H9 (cell line): ENCODE data around the gene TBC1D19. TPM values are rescaled to one million over a fixed set of nuclear protein-coding genes. Genes with fewer than 3 reads are reported as not detected.

Source experiments
- DNase-seq: peaks from one replicate; pipeline ENCODE4 v3.0.0-alpha.2; 2017
- H2AFZ ChIP-seq: one replicate; pipeline ENCODE4 v1.6.1; 2013; ENCODE audit warnings: mild to moderate bottlenecking, low read length, control low read depth, moderate library complexity
- H2AK5ac ChIP-seq: 2 replicates; pipeline ENCODE4 v1.6.1; 2013; ENCODE audit warnings: low read length, control low read depth, mixed read lengths; ENCODE audit not compliant: insufficient read length
- H2BK120ac ChIP-seq: one replicate; pipeline ENCODE4 v1.6.1; 2013; ENCODE audit warnings: low read depth, mild to moderate bottlenecking, low read length, control low read depth, inconsistent platforms; ENCODE audit not compliant: poor library complexity, severe bottlenecking
- H2BK12ac ChIP-seq: 2 replicates; pipeline ENCODE4 v1.6.1; 2013; ENCODE audit warnings: low read length, control low read depth, mixed read lengths, low read depth; ENCODE audit not compliant: insufficient read length
- H2BK15ac ChIP-seq: 2 replicates; pipeline ENCODE4 v1.6.1; 2013; ENCODE audit warnings: low read depth, low read length, control low read depth
- H2BK20ac ChIP-seq: one replicate; pipeline ENCODE4 v1.6.1; 2013; ENCODE audit warnings: low read depth, mild to moderate bottlenecking, low read length, control low read depth, inconsistent platforms; ENCODE audit not compliant: poor library complexity, severe bottlenecking
- H2BK5ac ChIP-seq: 2 replicates; pipeline ENCODE4 v1.6.1; 2013; ENCODE audit warnings: low read length, control low read depth, mixed read lengths; ENCODE audit not compliant: insufficient read length
- H3K14ac ChIP-seq: 2 replicates; pipeline ENCODE4 v1.6.1; 2013; ENCODE audit warnings: low read length, control low read depth; ENCODE audit not compliant: insufficient read depth
- H3K18ac ChIP-seq: 2 replicates; pipeline ENCODE4 v1.6.1; 2013; ENCODE audit warnings: low read depth, mild to moderate bottlenecking, mixed read lengths, low read length, control low read depth; ENCODE audit not compliant: insufficient read length
- H3K23ac ChIP-seq: 2 replicates; pipeline ENCODE4 v1.6.1; 2013; ENCODE audit warnings: low read length, control low read depth, mixed read lengths, low read depth; ENCODE audit not compliant: insufficient read length
- H3K23me2 ChIP-seq: 2 replicates; pipeline ENCODE4 v1.6.1; 2013; ENCODE audit warnings: low read depth, mild to moderate bottlenecking, mixed read lengths, low read length, control low read depth; ENCODE audit not compliant: insufficient read length, poor library complexity, severe bottlenecking
- H3K27ac ChIP-seq: 2 replicates; pipeline ENCODE4 v1.5.1; 2013; ENCODE audit warnings: low read length, control low read depth, mixed read lengths, low read depth; ENCODE audit not compliant: insufficient read length
- H3K27me3 ChIP-seq: 2 replicates; pipeline ENCODE4 v1.6.1; 2013; ENCODE audit warnings: low read length, control low read depth, inconsistent platforms; ENCODE audit not compliant: insufficient read depth
- H3K4ac ChIP-seq: 2 replicates; pipeline ENCODE4 v1.6.1; 2013; ENCODE audit warnings: low read depth, mild to moderate bottlenecking, control low read depth, inconsistent platforms, low read length, moderate library complexity
- H3K4me1 ChIP-seq: 2 replicates; pipeline ENCODE4 v1.6.1; 2013; ENCODE audit warnings: low read length, control low read depth, inconsistent platforms; ENCODE audit not compliant: insufficient read depth
- H3K4me2 ChIP-seq: 2 replicates; pipeline ENCODE4 v1.6.1; 2013; ENCODE audit warnings: low read length, control low read depth, mixed read lengths; ENCODE audit not compliant: insufficient read length, insufficient read depth
- H3K56ac ChIP-seq: 2 replicates; pipeline ENCODE4 v1.6.1; 2013; ENCODE audit warnings: low read depth, mild to moderate bottlenecking, mixed read lengths, low read length, control low read depth; ENCODE audit not compliant: insufficient read length
- H3K79me1 ChIP-seq: 2 replicates; pipeline ENCODE4 v1.6.1; 2013; ENCODE audit warnings: low read depth, mild to moderate bottlenecking, moderate library complexity, low read length, control low read depth, inconsistent platforms; ENCODE audit not compliant: insufficient read depth, poor library complexity, severe bottlenecking
- H3K79me2 ChIP-seq: 2 replicates; pipeline ENCODE4 v1.6.1; 2013; ENCODE audit warnings: low read length, control low read depth, inconsistent platforms; ENCODE audit not compliant: insufficient read depth
- H3K9ac ChIP-seq: 2 replicates; pipeline ENCODE4 v1.6.1; 2013; ENCODE audit warnings: low read length, control low read depth, mixed read lengths; ENCODE audit not compliant: insufficient read length; ENCODE audit errors: extremely low read depth
- H3K9me3 ChIP-seq: one replicate; pipeline ENCODE4 v1.6.1; 2013; ENCODE audit warnings: low read depth, low read length, inconsistent platforms; ENCODE audit not compliant: control insufficient read depth
- H3T11ph ChIP-seq: one replicate; pipeline ENCODE4 v1.6.1; 2013; ENCODE audit warnings: mild to moderate bottlenecking, low read length, control low read depth, inconsistent platforms
- H4K20me1 ChIP-seq: one replicate; pipeline ENCODE4 v1.6.1; 2013; ENCODE audit not compliant: control insufficient read depth, insufficient read length, insufficient read depth
- H4K5ac ChIP-seq: 2 replicates; pipeline ENCODE4 v1.6.1; 2013; ENCODE audit warnings: low read depth, mild to moderate bottlenecking, mixed read lengths, low read length, control low read depth; ENCODE audit not compliant: insufficient read length
- H4K8ac ChIP-seq: replicated peaks from 2 replicates; pipeline ENCODE4 v1.6.1; 2013; ENCODE audit warnings: low read length, control low read depth, mixed read lengths, low read depth; ENCODE audit not compliant: insufficient read length
- H4K91ac ChIP-seq: 2 replicates; pipeline ENCODE4 v1.6.1; 2013; ENCODE audit warnings: low read depth, mild to moderate bottlenecking, moderate library complexity, mixed read lengths, low read length, control low read depth; ENCODE audit not compliant: insufficient read length
- H3K27ac Mint-ChIP-seq, 3 experiments: 2 replicates in 2 of 3; 3 replicates in 1 of 3; pipeline ENCODE4 v1.8.0; 2020 to 2021; ENCODE audit warnings: mixed read lengths in 3 of 3, mild to moderate bottlenecking in 1 of 3, moderate library complexity in 1 of 3
- H3K27me3 Mint-ChIP-seq: 2 replicates; pipeline ENCODE4 v1.8.0; 2021; ENCODE audit warnings: low read depth, mild to moderate bottlenecking, moderate library complexity, mixed read lengths
- H3K36me3 Mint-ChIP-seq, 3 experiments: 2 replicates in 2 of 3; 3 replicates in 1 of 3; pipeline ENCODE4 v1.8.0; 2020 to 2021; ENCODE audit warnings: low read depth in 3 of 3, mixed read lengths in 3 of 3; ENCODE audit not compliant: insufficient read depth in 1 of 3
- H3K4me1 Mint-ChIP-seq, 2 experiments: 2 replicates each; pipeline ENCODE4 v1.8.0; 2020; ENCODE audit warnings: mixed read lengths in 2 of 2
- H3K4me3 Mint-ChIP-seq, 2 experiments: 2 replicates in 1 of 2; 3 replicates in 1 of 2; pipeline ENCODE4 v1.8.0; 2020 to 2021; ENCODE audit warnings: mild to moderate bottlenecking in 2 of 2, mixed read lengths in 2 of 2, moderate library complexity in 1 of 2
- H3K9me3 Mint-ChIP-seq, 2 experiments: 2 replicates in 1 of 2; 3 replicates in 1 of 2; pipeline ENCODE4 v1.8.0; 2020; ENCODE audit warnings: mild to moderate bottlenecking in 2 of 2, mixed read lengths in 2 of 2, moderate library complexity in 1 of 2
- WGBS: extraction: QIAGEN DNeasy Blood & Tissue Kit; methylation state at CpG from one replicate; pipeline ENCODE4 v1.1.7; 2013; ENCODE audit warnings: missing lambda C conversion rate, low lambda C conversion rate, mixed read lengths; ENCODE audit not compliant: insufficient read length; ENCODE audit errors: extremely low coverage; 5-methylcytosine and 5-hydroxymethylcytosine counted together
- total RNA-seq: library from RNA; stranded (reverse); gene quantifications from 2 replicates; pipeline ENCODE4 v1.2.1, GENCODE V29; 2021
- TF ChIP-seq, protein P1 (sequence below): fragments of 200-600 bp; sonication (generic); conservative IDR thresholded peaks from 3 replicates; pipeline ENCODE4 v1.8.0; 2021; ENCODE audit warnings: antibody characterized with exemption, mild to moderate bottlenecking

The TBC1D19 gene
- total RNA-seq, 1 experiment from 2014 or later = 3.2 TPM

- Histone ChIP-seq H3K4me2 (no peak overlapping the region), H2BK12ac (no peak overlapping the region), H2AK5ac (no peak overlapping the region), H3K4me1 (no peaks in the 10 kb centered on the region), H3K23me2 (no peaks in the 10 kb centered on the region), H3K23ac (no peak overlapping the region), H4K91ac (no peak overlapping the region), H3K9ac (no peak overlapping the region), H3K27ac (no peak overlapping the region), H4K5ac (no peak overlapping the region), H4K20me1 (no peaks in the 10 kb centered on the region), H3K56ac (no peak overlapping the region), H3K27me3 (no peaks in the 10 kb centered on the region), H3K4ac (no peak overlapping the region), H3K14ac (no peak overlapping the region), H3K79me2 (no peaks in the 10 kb centered on the region), H4K8ac (no peak overlapping the region), H3K9me3 (no peaks in the 10 kb centered on the region), H3T11ph (no peak overlapping the region), H3K18ac (no peak overlapping the region), H2BK15ac (no peak overlapping the region), H2BK5ac (no peak overlapping the region), H3K79me1 (no peaks in the 10 kb centered on the region), H2AFZ (no peak overlapping the region), H2BK20ac (no peak overlapping the region), H2BK120ac (no peak overlapping the region)
- Mint-ChIP-seq H3K27ac (no peak overlapping the region), H3K9me3 (no peaks in the 10 kb centered on the region), H3K27me3 (no peaks in the 10 kb centered on the region), H3K36me3 (no peaks in the 10 kb centered on the region), H3K4me1 (peaks cover 6 to 7% of the 10 kb centered on the region in 2 experiments), H3K4me3 (no peak overlapping the region)
- DNase-seq = no peak
- TF ChIP-seq, protein P1, sequence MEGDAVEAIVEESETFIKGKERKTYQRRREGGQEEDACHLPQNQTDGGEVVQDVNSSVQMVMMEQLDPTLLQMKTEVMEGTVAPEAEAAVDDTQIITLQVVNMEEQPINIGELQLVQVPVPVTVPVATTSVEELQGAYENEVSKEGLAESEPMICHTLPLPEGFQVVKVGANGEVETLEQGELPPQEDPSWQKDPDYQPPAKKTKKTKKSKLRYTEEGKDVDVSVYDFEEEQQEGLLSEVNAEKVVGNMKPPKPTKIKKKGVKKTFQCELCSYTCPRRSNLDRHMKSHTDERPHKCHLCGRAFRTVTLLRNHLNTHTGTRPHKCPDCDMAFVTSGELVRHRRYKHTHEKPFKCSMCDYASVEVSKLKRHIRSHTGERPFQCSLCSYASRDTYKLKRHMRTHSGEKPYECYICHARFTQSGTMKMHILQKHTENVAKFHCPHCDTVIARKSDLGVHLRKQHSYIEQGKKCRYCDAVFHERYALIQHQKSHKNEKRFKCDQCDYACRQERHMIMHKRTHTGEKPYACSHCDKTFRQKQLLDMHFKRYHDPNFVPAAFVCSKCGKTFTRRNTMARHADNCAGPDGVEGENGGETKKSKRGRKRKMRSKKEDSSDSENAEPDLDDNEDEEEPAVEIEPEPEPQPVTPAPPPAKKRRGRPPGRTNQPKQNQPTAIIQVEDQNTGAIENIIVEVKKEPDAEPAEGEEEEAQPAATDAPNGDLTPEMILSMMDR = no peak
- no CpG with 5 or more reads among the region's 7 CpGs for WGBS
Measured at GRCh38 chr4:26576231-26576739, 7.6 kb upstream of the TBC1D19 start.
